ENCODE results near the gene CLDN9. TPM values are rescaled to one million over a fixed set of nuclear protein-coding genes. Genes with fewer than 3 reads are reported as not detected.

The CLDN9 gene
- total RNA-seq, 4 donors from 2014 or later: not detected

GRCh38 chr16:3044708-3045107 lies 32.0 kb downstream of the CLDN9 start:
- 89% methylated on average over 6 of the region's 6 CpGs for WGBS
- DNase-seq (ENCODE audit: low spot score in 2 of 2): no peak
- TF ChIP-seq CTCF (IDR thresholded peaks at IDR 0.05) (no peak), POLR2AphosphoS5 (IDR thresholded peaks at IDR 0.05) (no peak), EP300 (IDR thresholded peaks at IDR 0.05) (no peak), POLR2A (IDR thresholded peaks at IDR 0.05) (no peak)
- Histone ChIP-seq H3K27ac (no peak overlapping the region), H3K4me3 (no peak overlapping the region), H3K36me3 (no peaks in the 10 kb centered on the region), H3K4me1 (peaks cover 25% of the 10 kb centered on the region), H3K27me3 (peaks cover 89% of the 10 kb centered on the region), H3K9me3 (no peaks in the 10 kb centered on the region)

- DNase-seq (ENCODE audit: low spot score in 2 of 2): no peak
- H3K36me3 ChIP-seq: no peaks in the 10 kb centered on the region
- no peak within 1 kb of the TSS for H3K27ac ChIP-seq
- no peaks in the 10 kb centered on the region for H3K9me3 ChIP-seq
- WGBS: 0% methylated on average over 2 of the region's 86 CpGs
- peaks cover 82% of the 10 kb centered on the region for H3K27me3 ChIP-seq
- H3K4me1 ChIP-seq: peaks cover 25% of the 10 kb centered on the region
- TF ChIP-seq POLR2AphosphoS5 (IDR thresholded peaks at IDR 0.05): no peak
- no peak for TF ChIP-seq EP300 (IDR thresholded peaks at IDR 0.05)
- no peak for TF ChIP-seq POLR2A (IDR thresholded peaks at IDR 0.05)
- no peak for TF ChIP-seq CTCF (IDR thresholded peaks at IDR 0.05)
- H3K4me3 ChIP-seq: peak within 1 kb of the TSS; percentile 60
Observed at GRCh38 chr16:3045758-3046640, 33.3 kb downstream of the CLDN9 start, which contains the start of gene MMP25. MMP25 (plus strand) TSS chr16:3046561; CDS start chr16:3046918, 357 bp downstream.

- H3K27ac ChIP-seq: no peak overlapping the region
- H3K4me3 ChIP-seq: peak overlapping the region; percentile 60
- 0% methylated on average over 20 of the region's 54 CpGs for WGBS
Observed at GRCh38 chr16:3046641-3047386, 34.1 kb downstream of the CLDN9 start.

GRCh38 chr16:3047387-3047720 lies 34.6 kb downstream of the CLDN9 start:
- H3K36me3 ChIP-seq: no peaks in the 10 kb centered on the region
- H3K27me3 ChIP-seq: peaks cover 74% of the 10 kb centered on the region
- H3K4me3 ChIP-seq: no peak overlapping the region
- 25% methylated on average over 11 of the region's 13 CpGs for WGBS
- peaks cover 25% of the 10 kb centered on the region for H3K4me1 ChIP-seq
- H3K27ac ChIP-seq: no peak overlapping the region
- H3K9me3 ChIP-seq: no peaks in the 10 kb centered on the region
- no peak for TF ChIP-seq EP300 (IDR thresholded peaks at IDR 0.05)
- no peak for TF ChIP-seq POLR2AphosphoS5 (IDR thresholded peaks at IDR 0.05)
- no peak for TF ChIP-seq CTCF (IDR thresholded peaks at IDR 0.05)
- TF ChIP-seq POLR2A (IDR thresholded peaks at IDR 0.05): no peak
- no peak for DNase-seq (ENCODE audit: low spot score in 2 of 2)

More at GRCh38 chr16:3046641-3047386, 34.1 kb downstream of the CLDN9 start:
- Histone ChIP-seq H3K36me3 (no peaks in the 10 kb centered on the region), H3K27me3 (peaks cover 74% of the 10 kb centered on the region), H3K9me3 (no peaks in the 10 kb centered on the region), H3K4me1 (peaks cover 25% of the 10 kb centered on the region)
- DNase-seq (ENCODE audit: low spot score in 2 of 2): no peak
- TF ChIP-seq POLR2A (IDR thresholded peaks at IDR 0.05) (no peak), CTCF (IDR thresholded peaks at IDR 0.05) (no peak), EP300 (IDR thresholded peaks at IDR 0.05) (no peak), POLR2AphosphoS5 (IDR thresholded peaks at IDR 0.05) (no peak)
